GM12875 (cell line): Measurements from ENCODE around the gene CRIP1.
A peak's percentile ranks its signal among the peaks of the same experiment; 100 is the strongest.

Experiments used
- H3K4me3 ChIP-seq: one replicate; pipeline ENCODE4 v1.5.1; 2011; ENCODE audit warnings: low read depth, low read length, control low read depth
- CTCF ChIP-seq: IDR thresholded peaks from 2 replicates; pipeline ENCODE4 v1.5.1; 2011; ENCODE audit warnings: low read depth, mild to moderate bottlenecking, control low read depth, inconsistent platforms, low read length, moderate library complexity, borderline replicate concordance; ENCODE audit not compliant: insufficient read depth

Gene CRIP1

GRCh38 chr14:105476831-105477659 is 9.6 kb upstream of the CRIP1 start:
- no peak overlapping the region for H3K4me3 ChIP-seq
- TF ChIP-seq CTCF, result no peak

GRCh38 chr14:105477660-105478397 is 8.9 kb upstream of the CRIP1 start:
- H3K4me3 ChIP-seq, result no peak overlapping the region
- TF ChIP-seq CTCF, result no peak

GRCh38 chr14:105478398-105479251 is 8.1 kb upstream of the CRIP1 start:
- no peak overlapping the region for H3K4me3 ChIP-seq
- no peak for TF ChIP-seq CTCF

GRCh38 chr14:105479431-105480158 is 7.1 kb upstream of the CRIP1 start:
- H3K4me3 ChIP-seq, result no peak overlapping the region
- TF ChIP-seq CTCF, result no peak

- TF ChIP-seq CTCF, result no peak
- H3K4me3 ChIP-seq, result no peak overlapping the region
Observed at GRCh38 chr14:105480199-105480746, 6.4 kb upstream of the CRIP1 start.

GRCh38 chr14:105480807-105481801 is 5.6 kb upstream of the CRIP1 start:
- TF ChIP-seq CTCF, result peak; percentile 99
- peak overlapping the region; percentile 5 for H3K4me3 ChIP-seq
